GM12878 (cell line): ENCODE results near the gene SLC3A2. TPM values are rescaled to one million over a fixed set of nuclear protein-coding genes. Genes with fewer than 3 reads are reported as not detected.
A peak's percentile ranks its signal among the peaks of the same experiment; 100 is the strongest.

Experiments
- ATAC-seq: fragments of 200-7000 bp; cut with Tn5 transposase; 3 replicates; pipeline ENCODE4 v1.9.1; 2020; ENCODE audit warnings: mild to moderate bottlenecking, moderate library complexity
- BruUV-seq: library from RNA; stranded (reverse); fragments of 400-500 nt; replicated peaks from 2 replicates; lab custom pipeline; 2021; lab: Mats Ljungman, UMichigan
- CTCF ChIA-PET: fragments of 300-600 bp; sonication (Branson Sonifier 250); formaldehyde crosslinking; extraction: SDS; loops from one replicate; lab custom pipeline; 2021; ENCODE audit warnings: inconsistent platforms; lab: Yijun Ruan, JAX
- POLR2A ChIA-PET: fragments of 350-600 bp; formaldehyde crosslinking; extraction: SDS; loops from one replicate; lab custom pipeline; 2021; ENCODE audit warnings: inconsistent platforms; lab: Charles Lee
- RAD21 ChIA-PET: fragments of 300-600 bp; sonication (Branson Sonifier 250); formaldehyde crosslinking; loops from one replicate; lab custom pipeline; 2023; ENCODE audit warnings: antibody characterized with exemption; ENCODE audit not compliant: unreplicated experiment; lab: Charles Lee
- SMC1A ChIA-PET: fragments of 300-600 bp; sonication (Branson Sonifier 250); formaldehyde crosslinking; loops from one replicate; lab custom pipeline; 2023; ENCODE audit not compliant: unreplicated experiment, uncharacterized antibody; lab: Charles Lee
- DNase-seq: peaks from one replicate; pipeline ENCODE4 v3.0.0-alpha.2; 2011; ENCODE audit warnings: low read depth, low spot score
- FAIRE-seq: peaks from 3 replicates; lab custom pipeline; 2011; peaks lifted over from hg19 to GRCh38; lab: Jason Lieb, UNC
- H2AFZ ChIP-seq: 2 replicates; pipeline ENCODE4 v1.6.0; 2011; ENCODE audit warnings: low read depth, low read length, control low read depth; ENCODE audit not compliant: control insufficient read depth
- H3K27ac ChIP-seq: 2 replicates; pipeline ENCODE4 v1.5.1; 2011; ENCODE audit warnings: control low read depth; ENCODE audit not compliant: control insufficient read depth, insufficient read depth
- H3K27me3 ChIP-seq, 2 experiments: replicated peaks in 1 of 2; 2 replicates each; pipeline versions ENCODE4 v1.6.0 to v1.6.1; 2011; ENCODE audit warnings: low read length in 1 of 2; ENCODE audit not compliant: control insufficient read depth in 2 of 2, insufficient read depth in 2 of 2
- H3K36me3 ChIP-seq, 2 experiments: 2 replicates each; pipeline ENCODE4 v1.5.1; 2011; ENCODE audit warnings: low read length in 1 of 2; ENCODE audit not compliant: control insufficient read depth in 2 of 2, insufficient read depth in 2 of 2
- H3K4me1 ChIP-seq: 2 replicates; pipeline ENCODE4 v1.6.1; 2011; ENCODE audit warnings: mild to moderate bottlenecking, low read length, moderate library complexity, mixed read lengths; ENCODE audit not compliant: control insufficient read depth, insufficient read depth
- H3K4me2 ChIP-seq: 2 replicates; pipeline ENCODE4 v1.6.0; 2011; ENCODE audit warnings: control low read depth; ENCODE audit not compliant: control insufficient read depth, insufficient read depth
- H3K4me3 ChIP-seq: fragments of 200-600 bp; sonication (generic); 2 replicates; pipeline ENCODE4 v1.5.1; 2016
- H3K79me2 ChIP-seq: 2 replicates; pipeline ENCODE4 v1.6.0; 2011; ENCODE audit warnings: low read length; ENCODE audit not compliant: control insufficient read depth, insufficient read depth
- H3K9ac ChIP-seq: 2 replicates; pipeline ENCODE4 v1.8.0; 2011; ENCODE audit warnings: low read length, control low read depth, mixed read lengths; ENCODE audit not compliant: control insufficient read depth, insufficient read depth
- H3K9me3 ChIP-seq: replicated peaks from 3 replicates; pipeline ENCODE4 v1.5.1; 2011; ENCODE audit warnings: mild to moderate bottlenecking, low read length; ENCODE audit not compliant: control insufficient read depth, insufficient read depth
- H4K20me1 ChIP-seq: 2 replicates; pipeline ENCODE4 v1.6.0; 2011; ENCODE audit not compliant: control insufficient read depth, insufficient read depth
- EGR1 ChIP-seq, 2 experiments: IDR thresholded peaks; 1 replicate in 1 of 2; 2 replicates in 1 of 2; pipeline ENCODE4 v1.6.1; 2011 to 2012; ENCODE audit warnings: low read depth in 2 of 2, low read length in 2 of 2, borderline replicate concordance in 1 of 2, mild to moderate bottlenecking in 1 of 2, moderate library complexity in 1 of 2
- ESRRA ChIP-seq: IDR thresholded peaks from 2 replicates; pipeline ENCODE4 v1.6.1; 2012; ENCODE audit warnings: mild to moderate bottlenecking, low read length, improper control_type of control experiment
- FOXK2 ChIP-seq: fragments of 450-650 bp; IDR thresholded peaks from 2 replicates; pipeline ENCODE4 v1.6.1; 2017; ENCODE audit warnings: mild to moderate bottlenecking, moderate library complexity
- PML ChIP-seq: IDR thresholded peaks from 2 replicates; pipeline ENCODE4 v1.6.1; 2012; ENCODE audit warnings: low read length, inconsistent platforms
- POLR2A ChIP-seq: IDR thresholded peaks from 2 replicates; pipeline ENCODE4 v1.6.1; 2011; ENCODE audit warnings: low read depth, mild to moderate bottlenecking, low read length
- SP1 ChIP-seq: IDR thresholded peaks from one replicate; pipeline ENCODE4 v1.6.1; 2011; ENCODE audit warnings: low read depth, low read length
- WGBS: methylation state at CpG from one replicate; pipeline ENCODE4 v1.1.6; 2016; ENCODE audit warnings: low lambda C conversion rate; ENCODE audit not compliant: insufficient replicate concordance, insufficient coverage; ENCODE audit errors: missing lambda C conversion rate; 5-methylcytosine and 5-hydroxymethylcytosine counted together
- in situ Hi-C: fragments of 300-500 bp; cut with MboI; formaldehyde crosslinking; loops from 9 replicates; pipeline ENCODE4 v1.14.3; 2018; ENCODE audit warnings: mixed read lengths
- intact Hi-C: fragments of 100-400 bp; cut with micrococcal nuclease; formaldehyde crosslinking; loops from one replicate; pipeline ENCODE4 v1.14.2; 2022; ENCODE audit not compliant: unreplicated experiment
- polyA plus RNA-seq, 11 experiments: library from polyadenylated mRNA; depleted of rRNA in 4 of 11; unstranded in 6 of 11; stranded (reverse) in 5 of 11; fragments of >200 nt; fragmentation: Nextera tagmentation in 4 of 11; fragmentation: Illumina TruSeq in 1 of 11; extraction: Ambion mirVana in 4 of 11; extraction: Trizol in 1 of 11; gene quantifications; 1 replicate in 1 of 11; 2 replicates in 10 of 11; pipeline versions ENCODE4 v1.2.1 to v1.2.3, GENCODE V29; 2011 to 2016; ENCODE audit warnings: inconsistent platforms in 2 of 11, missing spikeins in 2 of 11, low read depth in 1 of 11
- total RNA-seq, 4 experiments: library from RNA; depleted of rRNA in 3 of 4; stranded (reverse); fragments of >200 nt in 3 of 4; fragmentation: Illumina TruSeq in 1 of 4; extraction: Trizol in 1 of 4; gene quantifications; 2 replicates each; pipeline versions ENCODE4 v1.2.1 to v1.2.3, GENCODE V29; 2013 to 2021
- TF ChIP-seq, protein P1 (sequence below): IDR thresholded peaks from 2 replicates; pipeline ENCODE4 v1.6.1; 2011; ENCODE audit warnings: mild to moderate bottlenecking, low read depth, low read length, moderate library complexity; ENCODE audit not compliant: insufficient replicate concordance
- TF ChIP-seq, protein P2 (sequence below): fragments of 450-650 bp; IDR thresholded peaks from 2 replicates; pipeline ENCODE4 v1.6.1; 2016; ENCODE audit warnings: mild to moderate bottlenecking

The SLC3A2 gene
- total and polyA plus RNA-seq, 10 of the 15 experiments (the other 5 are each of a cell fraction or from before 2014, with no cell fraction given): 6.9 to 158 (median 106) TPM

GRCh38 chr11:62882431-62882749, 1.7 kb downstream of the SLC3A2 start:
- in situ Hi-C loops (no loop called here), intact Hi-C loops (loop anchor here (5.0 kb wide), 1 partner anchor 95 kb away; the partner anchor contains the start of gene TMEM179B)
- Histone ChIP-seq H3K9me3 (no peaks in the 10 kb centered on the region), H3K4me3 (peak overlapping the region; percentile 91), H3K9ac (peak overlapping the region; percentile 96), H3K4me2 (peak overlapping the region; percentile 98), H3K36me3 (peaks cover 28 to 35% of the 10 kb centered on the region in 2 experiments), H3K27me3 (no peaks in the 10 kb centered on the region), H4K20me1 (0 out of 2 replicates have a peak, but pooled peaks cover 3% of the 10 kb centered on the region), H3K4me1 (peaks cover 15% of the 10 kb centered on the region), H2AFZ (no peak overlapping the region), H3K79me2 (peaks cover 47% of the 10 kb centered on the region), H3K27ac (peak overlapping the region; percentile 95)
- ChIA-PET RAD21 (interaction anchor here (0.7 to 2.6 kb wide), 3 partner anchors 76 to 122 kb away, joined by 3 to 18 read pairs (median 3); no protein-coding TSS in a partner anchor), CTCF (interaction anchor here (3.1 to 5.7 kb wide), 4 partner anchors 19 to 95 kb away, joined by 16 to 38 read pairs (median 26); partner anchors contain the start of gene TMEM179B), SMC1A (interaction anchor here (1.0 to 2.0 kb wide), 4 partner anchors 20 to 488 kb away, joined by 3 to 8 read pairs (median 3); partner anchors contain the start of gene NXF1), POLR2A (interaction anchor here (0.5 to 4.4 kb wide), 7 partner anchors 21 to 734 kb away, joined by 3 to 41 read pairs (median 5); partner anchors contain the start of genes TMEM179B and ZBTB3)
- WGBS: 47% methylated on average over 6 of the region's 6 CpGs
- 0 out of 2 replicates have a peak, but pooled peaks have one; percentile 34 for TF ChIP-seq PML
- TF ChIP-seq FOXK2: no peak
- no peak for ATAC-seq
- no peak for FAIRE-seq
- no peak for DNase-seq
- BruUV-seq: no TSS peak

GRCh38 chr11:62882788-62883501, 2.2 kb downstream of the SLC3A2 start:
- no peak overlapping the region for H2AFZ ChIP-seq
- peaks cover 47% of the 10 kb centered on the region for H3K79me2 ChIP-seq
- peak overlapping the region; percentile 91 for H3K4me3 ChIP-seq
- no peak for DNase-seq
- BruUV-seq: no TSS peak
- no peak for FAIRE-seq
- 0 out of 2 replicates have a peak, but pooled peaks cover 3% of the 10 kb centered on the region for H4K20me1 ChIP-seq
- 78% methylated on average over 5 of the region's 5 CpGs for WGBS
- H3K4me1 ChIP-seq: peaks cover 15% of the 10 kb centered on the region
- peaks cover 30 to 34% of the 10 kb centered on the region in 2 experiments for H3K36me3 ChIP-seq
- H3K9ac ChIP-seq: peak overlapping the region; percentile 96
- H3K4me2 ChIP-seq: peak overlapping the region; percentile 98
- no peaks in the 10 kb centered on the region for H3K9me3 ChIP-seq
- intact Hi-C loops (loop anchor here (5.0 kb wide), 1 partner anchor 96 kb away; the partner anchor contains the start of gene TMEM179B), in situ Hi-C loops (no loop called here)
- ChIA-PET RAD21 (interaction anchor here (0.7 kb wide), 1 partner anchor 123 kb away, joined by 3 read pairs; no protein-coding TSS in a partner anchor), CTCF (interaction anchor here (1.9 to 5.7 kb wide), 5 partner anchors 20 to 96 kb away, joined by 5 to 38 read pairs (median 20); partner anchors contain the start of genes NXF1 and TMEM179B), SMC1A (interaction anchor here (1.2 to 1.7 kb wide), 2 partner anchors 23 to 488 kb away, joined by 3 read pairs; no protein-coding TSS in a partner anchor), POLR2A (interaction anchor here (0.5 to 4.4 kb wide), 6 partner anchors 20 to 734 kb away, joined by 3 to 41 read pairs (median 4); partner anchors contain the start of gene TMEM179B)
- peak overlapping the region; percentile 34 for H3K27ac ChIP-seq
- H3K27me3 ChIP-seq: no peaks in the 10 kb centered on the region
- no peak for ATAC-seq
- TF ChIP-seq ESRRA: no peak
- TF ChIP-seq, protein P1, sequence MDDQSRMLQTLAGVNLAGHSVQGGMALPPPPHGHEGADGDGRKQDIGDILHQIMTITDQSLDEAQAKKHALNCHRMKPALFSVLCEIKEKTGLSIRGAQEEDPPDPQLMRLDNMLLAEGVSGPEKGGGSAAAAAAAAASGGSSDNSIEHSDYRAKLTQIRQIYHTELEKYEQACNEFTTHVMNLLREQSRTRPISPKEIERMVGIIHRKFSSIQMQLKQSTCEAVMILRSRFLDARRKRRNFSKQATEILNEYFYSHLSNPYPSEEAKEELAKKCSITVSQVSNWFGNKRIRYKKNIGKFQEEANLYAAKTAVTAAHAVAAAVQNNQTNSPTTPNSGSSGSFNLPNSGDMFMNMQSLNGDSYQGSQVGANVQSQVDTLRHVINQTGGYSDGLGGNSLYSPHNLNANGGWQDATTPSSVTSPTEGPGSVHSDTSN: no peak
- no peak for TF ChIP-seq SP1
- TF ChIP-seq, protein P2, sequence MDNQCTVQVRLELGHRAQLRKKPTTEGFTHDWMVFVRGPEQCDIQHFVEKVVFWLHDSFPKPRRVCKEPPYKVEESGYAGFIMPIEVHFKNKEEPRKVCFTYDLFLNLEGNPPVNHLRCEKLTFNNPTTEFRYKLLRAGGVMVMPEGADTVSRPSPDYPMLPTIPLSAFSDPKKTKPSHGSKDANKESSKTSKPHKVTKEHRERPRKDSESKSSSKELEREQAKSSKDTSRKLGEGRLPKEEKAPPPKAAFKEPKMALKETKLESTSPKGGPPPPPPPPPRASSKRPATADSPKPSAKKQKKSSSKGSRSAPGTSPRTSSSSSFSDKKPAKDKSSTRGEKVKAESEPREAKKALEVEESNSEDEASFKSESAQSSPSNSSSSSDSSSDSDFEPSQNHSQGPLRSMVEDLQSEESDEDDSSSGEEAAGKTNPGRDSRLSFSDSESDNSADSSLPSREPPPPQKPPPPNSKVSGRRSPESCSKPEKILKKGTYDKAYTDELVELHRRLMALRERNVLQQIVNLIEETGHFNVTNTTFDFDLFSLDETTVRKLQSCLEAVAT: 0 out of 2 replicates have a peak, but pooled peaks have one; percentile 40
- TF ChIP-seq POLR2A: peak; percentile 70
- TF ChIP-seq EGR1 (IDR thresholded peaks at IDR 0.05; ENCODE audit: borderline replicate concordance in 1 of 2, low read depth in 2 of 2, low read length in 2 of 2): no peak
